K562 (cell line): ENCODE data around the gene EIF2S1. TPM values are rescaled to one million over a fixed set of nuclear protein-coding genes. Genes with fewer than 3 reads are reported as not detected.
"Not testable (repeated sequence)": the region's sequence is repeated elsewhere in the genome, so short reads cannot be mapped to it uniquely, and the experiment has no call there.

Experiments used
- ATAC-seq: fragments of 200-7000 bp; cut with Tn5 transposase; 3 replicates; pipeline ENCODE4 v1.9.1; 2020; ENCODE audit warnings: moderate library complexity
- BruUV-seq: library from RNA; stranded (reverse); fragments of 400-500 nt; replicated peaks from 2 replicates; lab custom pipeline; 2021; lab: Mats Ljungman, UMichigan
- CTCF ChIA-PET: fragments of 300-600 bp; formaldehyde crosslinking; extraction: SDS; loops from one replicate; lab custom pipeline; 2021; ENCODE audit warnings: low intra/inter-chr PET ratio; lab: Yijun Ruan, JAX
- POLR2A ChIA-PET: fragments of 300-600, 350-650 bp; sonication (Branson Sonifier 250); formaldehyde crosslinking; extraction: SDS; loops from one replicate; lab custom pipeline; 2021; ENCODE audit warnings: antibody characterized with exemption, inconsistent platforms; lab: Yijun Ruan, JAX
- DNase-seq, 4 experiments: peaks; one replicate each; pipeline versions ENCODE4 v3.0.0 to v3.0.0-alpha.2; 2011 to 2018; ENCODE audit warnings: low spot score in 3 of 4, mixed read lengths in 3 of 4; ENCODE audit errors: extremely low read depth in 1 of 4
- FAIRE-seq: peaks from 2 replicates; lab custom pipeline; 2011; peaks lifted over from hg19 to GRCh38; lab: Jason Lieb, UNC
- H2AFZ ChIP-seq: 2 replicates; pipeline ENCODE4 v1.6.0; 2011; ENCODE audit warnings: low read depth, low read length, control low read depth, inconsistent platforms
- H3K27ac ChIP-seq: fragments of 200-600 bp; 3 replicates; pipeline ENCODE4 v1.8.0; 2011; ENCODE audit warnings: low read depth, mild to moderate bottlenecking, control low read depth, inconsistent platforms, low read length, moderate library complexity, mixed read lengths; ENCODE audit errors: extremely low read depth
- H3K27me3 ChIP-seq, 2 experiments: fragments of 300-600 bp in 1 of 2; 2 replicates in 1 of 2; 3 replicates in 1 of 2; pipeline versions ENCODE4 v1.6.0 to v1.8.0; 2011; ENCODE audit warnings: inconsistent platforms in 2 of 2, low read length in 2 of 2, mild to moderate bottlenecking in 1 of 2, mixed read lengths in 1 of 2, moderate library complexity in 1 of 2; ENCODE audit not compliant: control insufficient read depth in 2 of 2, insufficient read depth in 2 of 2
- H3K36me3 ChIP-seq: fragments of 300-600 bp; 3 replicates; pipeline ENCODE4 v1.8.0; 2011; ENCODE audit warnings: mild to moderate bottlenecking, low read length, inconsistent platforms; ENCODE audit not compliant: control insufficient read depth, insufficient read depth
- H3K4me1 ChIP-seq, 2 experiments: fragments of 200-600 bp in 1 of 2; replicated peaks in 1 of 2; 2 replicates in 1 of 2; 3 replicates in 1 of 2; pipeline versions ENCODE4 v1.5.1 to v1.8.0; 2011; ENCODE audit warnings: inconsistent platforms in 2 of 2, low read length in 2 of 2, mild to moderate bottlenecking in 1 of 2, mixed read lengths in 1 of 2, moderate library complexity in 1 of 2; ENCODE audit not compliant: control insufficient read depth in 2 of 2, insufficient read depth in 2 of 2
- H3K4me2 ChIP-seq: 2 replicates; pipeline ENCODE4 v1.6.1; 2011; ENCODE audit warnings: low read length, control low read depth, inconsistent platforms, mixed read lengths; ENCODE audit not compliant: insufficient read depth
- H3K4me3 ChIP-seq: fragments of 200-600 bp; sonication (generic), shearing (Covaris generic); 2 replicates; pipeline ENCODE4 v1.5.1; 2016; ENCODE audit warnings: control low read depth, inconsistent platforms
- H3K79me2 ChIP-seq: fragments of 200-600 bp; 3 replicates; pipeline ENCODE4 v1.8.0; 2011; ENCODE audit warnings: low read length, inconsistent platforms; ENCODE audit not compliant: control insufficient read depth, insufficient read depth
- H3K9ac ChIP-seq, 2 experiments: 2 replicates each; pipeline versions ENCODE4 v1.6.0 to v1.6.1; 2011; ENCODE audit warnings: low read depth in 2 of 2, low read length in 2 of 2, control low read depth in 1 of 2, inconsistent platforms in 1 of 2, mild to moderate bottlenecking in 1 of 2, mixed read lengths in 1 of 2; ENCODE audit not compliant: insufficient read depth in 1 of 2
- H3K9me1 ChIP-seq: one replicate; pipeline ENCODE4 v1.6.0; 2011; ENCODE audit warnings: inconsistent platforms, mild to moderate bottlenecking, low read length, moderate library complexity; ENCODE audit not compliant: control insufficient read depth, insufficient read depth
- H3K9me3 ChIP-seq: replicated peaks from 2 replicates; pipeline ENCODE4 v1.5.1; 2011; ENCODE audit warnings: low read depth, low read length, inconsistent platforms; ENCODE audit not compliant: control insufficient read depth, insufficient read depth
- H4K20me1 ChIP-seq: replicated peaks from 2 replicates; pipeline ENCODE4 v1.6.1; 2011; ENCODE audit warnings: low read length, inconsistent platforms, mixed read lengths; ENCODE audit not compliant: control insufficient read depth, insufficient read depth
- CBFA2T2 ChIP-seq: fragments of 450-650 bp; conservative IDR thresholded peaks from 2 replicates; pipeline ENCODE4 v1.6.1; 2017; ENCODE audit warnings: mild to moderate bottlenecking
- RAD51 ChIP-seq: fragments of 450-650 bp; IDR thresholded peaks from 2 replicates; pipeline ENCODE4 v1.7.1; 2016; ENCODE audit warnings: low read depth, mild to moderate bottlenecking, borderline replicate concordance
- WGBS: fragments of 100-300 bp; shearing (Covaris generic); methylation state at CpG from one replicate; pipeline ENCODE4 v1.1.6; 2016; ENCODE audit warnings: low coverage, mixed read lengths; ENCODE audit not compliant: insufficient coverage; ENCODE audit errors: missing lambda C conversion rate; 5-methylcytosine and 5-hydroxymethylcytosine counted together
- in situ Hi-C: fragments of 300-500 bp; cut with MboI; formaldehyde crosslinking; loops from 4 replicates; pipeline ENCODE4 v1.15.0; 2018; ENCODE audit warnings: inconsistent platforms, mixed read lengths
- intact Hi-C: fragments of 100-400 bp; cut with micrococcal nuclease; formaldehyde crosslinking; loops from 2 replicates; pipeline ENCODE4 v1.14.2; 2022
- polyA plus RNA-seq, 8 experiments: library from polyadenylated mRNA; depleted of rRNA in 4 of 8; stranded (reverse) in 5 of 8; unstranded in 3 of 8; fragments of >200 nt; fragmentation: Nextera tagmentation in 2 of 8; fragmentation: Illumina TruSeq in 1 of 8; extraction: Ambion mirVana in 2 of 8; extraction: Trizol in 1 of 8; gene quantifications; 2 replicates each; pipeline versions ENCODE4 v1.2.1 to v1.2.3, GENCODE V29; 2011 to 2014; ENCODE audit warnings: inconsistent platforms in 1 of 8, missing spikeins in 1 of 8
- total RNA-seq, 7 experiments: library from RNA; depleted of rRNA in 6 of 7; stranded (reverse); fragments of >200 nt in 6 of 7; fragmentation: Illumina TruSeq in 2 of 7; extraction: Trizol in 2 of 7; gene quantifications; 2 replicates each; pipeline versions ENCODE4 v1.2.1 to v1.2.3, GENCODE V29; 2011 to 2021; ENCODE audit warnings: low replicate concordance in 1 of 7
- TF ChIP-seq, protein P1 (sequence below): fragments of 450-650 bp; formaldehyde crosslinking; IDR thresholded peaks from 2 replicates; pipeline ENCODE4 v1.4.0; 2020; ENCODE audit warnings: mild to moderate bottlenecking, mixed read lengths

The EIF2S1 gene
- total and polyA plus RNA-seq, 9 of the 15 experiments (the other 6 are each of a cell fraction or from before 2014, with no cell fraction given), result 216 to 1,018 (median 332) TPM

DNA sequence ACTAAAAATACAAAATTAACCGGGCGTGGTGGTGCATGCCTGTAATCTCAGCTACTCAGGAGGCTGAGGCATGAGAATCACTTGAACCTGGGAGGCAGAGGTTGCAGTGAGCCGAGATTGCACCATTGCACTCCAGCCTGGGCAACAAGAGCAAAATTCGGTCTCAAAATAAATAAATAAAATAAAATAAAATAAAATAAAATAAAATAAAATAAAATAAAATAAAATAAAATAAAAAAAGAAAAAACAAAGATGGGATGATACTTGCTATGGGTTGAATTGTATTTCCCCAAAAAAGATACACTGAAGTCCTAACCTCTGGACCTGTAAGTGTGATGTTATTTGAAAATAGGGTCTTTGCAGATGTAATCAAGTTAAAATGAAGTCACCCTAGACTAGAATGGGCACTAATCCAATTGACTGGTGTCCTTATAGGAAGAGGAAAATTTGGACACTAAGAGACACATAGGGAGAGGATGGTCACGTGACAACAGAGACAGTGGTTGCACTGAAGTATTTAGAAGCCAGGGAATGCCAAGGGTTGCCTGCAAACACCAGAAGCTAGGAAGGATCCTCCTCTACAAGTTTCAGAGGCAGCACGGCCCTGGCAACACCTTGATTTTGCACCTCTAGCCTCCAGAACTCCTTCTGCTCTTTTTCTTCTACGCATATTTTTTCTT is 48.1 kb downstream of the EIF2S1 start:
- FAIRE-seq, CTCF ChIA-PET: not testable (repeated sequence)

More for the DNA sequence above, 48.1 kb downstream of the EIF2S1 start:
- TF ChIP-seq, protein P1, sequence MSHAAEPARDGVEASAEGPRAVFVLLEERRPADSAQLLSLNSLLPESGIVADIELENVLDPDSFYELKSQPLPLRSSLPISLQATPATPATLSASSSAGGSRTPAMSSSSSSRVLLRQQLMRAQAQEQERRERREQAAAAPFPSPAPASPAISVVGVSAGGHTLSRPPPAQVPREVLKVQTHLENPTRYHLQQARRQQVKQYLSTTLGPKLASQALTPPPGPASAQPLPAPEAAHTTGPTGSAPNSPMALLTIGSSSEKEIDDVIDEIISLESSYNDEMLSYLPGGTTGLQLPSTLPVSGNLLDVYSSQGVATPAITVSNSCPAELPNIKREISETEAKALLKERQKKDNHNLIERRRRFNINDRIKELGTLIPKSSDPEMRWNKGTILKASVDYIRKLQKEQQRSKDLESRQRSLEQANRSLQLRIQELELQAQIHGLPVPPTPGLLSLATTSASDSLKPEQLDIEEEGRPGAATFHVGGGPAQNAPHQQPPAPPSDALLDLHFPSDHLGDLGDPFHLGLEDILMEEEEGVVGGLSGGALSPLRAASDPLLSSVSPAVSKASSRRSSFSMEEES (CRISPR knock-in tag), result peak; percentile 74
- peak; percentile 79 for TF ChIP-seq RAD51
- peak; percentile 30; the same call in 1 of the 2 replicates for TF ChIP-seq CBFA2T2
- TF ChIP-seq, all 486 proteins: peak for 3; not testable (repeated sequence) for 483
- H3K4me3 ChIP-seq, H3K9me3 ChIP-seq, H3K27me3 ChIP-seq, POLR2A ChIA-PET, H2AFZ ChIP-seq, H3K27ac ChIP-seq, BruUV-seq, H4K20me1 ChIP-seq, H3K36me3 ChIP-seq, H3K9me1 ChIP-seq, DNase-seq, H3K4me2 ChIP-seq, H3K9ac ChIP-seq, in situ Hi-C loops, H3K79me2 ChIP-seq, intact Hi-C loops, ATAC-seq: not testable (repeated sequence)
- H3K4me1 ChIP-seq, result peaks cover 14 to 16% of the 10 kb centered on the region in 2 experiments; a peak in 4 of 5 replicates
- WGBS, result 59% methylated on average over 7 of the region's 7 CpGs
